DMS114 treated with DMSO at 0.1 percent for 48 hours (cell line): ENCODE results near the gene TBC1D16.
"Not testable (repeated sequence)": the region's sequence is repeated elsewhere in the genome, so short reads cannot be mapped to it uniquely, and the experiment has no call there.

Experiments
- DNase-seq: peaks from one replicate; lab custom pipeline; 2025; ENCODE audit not compliant: unreplicated experiment; lab: John Stamatoyannopoulos, UW

The TBC1D16 gene

DNA sequence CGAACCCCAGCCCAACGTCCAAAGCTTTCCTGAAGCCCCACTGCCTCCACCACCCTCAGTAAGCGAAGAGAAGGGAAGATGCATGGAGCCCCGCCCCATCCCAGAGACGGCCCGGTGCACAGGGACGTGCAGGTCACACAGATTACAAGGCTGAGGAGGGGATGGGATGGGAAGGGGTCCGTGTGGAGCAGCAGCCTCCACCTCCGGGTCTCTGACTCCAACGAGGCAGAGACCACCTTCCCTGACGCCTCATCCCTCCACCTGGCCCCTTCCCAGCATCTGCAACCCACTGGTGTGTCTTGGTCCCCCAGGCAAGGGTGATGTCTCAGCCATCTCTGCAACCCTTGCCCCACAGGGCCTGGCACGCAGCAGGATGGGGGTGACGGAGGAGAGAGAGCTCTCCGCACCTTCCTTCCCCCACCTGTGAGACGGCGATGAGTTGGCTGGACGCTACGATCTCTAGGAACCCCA lies 58.5 kb downstream of the TBC1D16 start:
- no peak for DNase-seq

DNA sequence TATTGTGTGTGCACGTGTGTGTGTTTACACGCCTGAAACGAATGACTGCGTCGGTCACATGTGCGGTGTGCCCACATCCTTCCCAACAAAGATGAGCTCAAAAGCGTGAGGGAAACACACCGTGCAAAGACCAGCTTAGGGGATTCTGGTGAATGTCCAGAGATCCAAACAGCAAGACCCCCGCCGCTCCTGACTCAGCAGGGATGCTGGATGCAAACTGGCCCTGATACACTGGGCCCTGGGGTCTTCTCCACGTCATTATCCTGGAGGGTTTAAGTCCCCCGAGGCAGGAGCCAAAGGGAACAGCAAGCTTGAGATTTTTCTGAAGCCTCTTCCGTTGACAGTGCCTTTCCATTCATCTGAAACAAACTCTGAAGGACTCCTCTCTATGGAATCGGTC lies 59.2 kb downstream of the TBC1D16 start:
- no peak for DNase-seq

DNA sequence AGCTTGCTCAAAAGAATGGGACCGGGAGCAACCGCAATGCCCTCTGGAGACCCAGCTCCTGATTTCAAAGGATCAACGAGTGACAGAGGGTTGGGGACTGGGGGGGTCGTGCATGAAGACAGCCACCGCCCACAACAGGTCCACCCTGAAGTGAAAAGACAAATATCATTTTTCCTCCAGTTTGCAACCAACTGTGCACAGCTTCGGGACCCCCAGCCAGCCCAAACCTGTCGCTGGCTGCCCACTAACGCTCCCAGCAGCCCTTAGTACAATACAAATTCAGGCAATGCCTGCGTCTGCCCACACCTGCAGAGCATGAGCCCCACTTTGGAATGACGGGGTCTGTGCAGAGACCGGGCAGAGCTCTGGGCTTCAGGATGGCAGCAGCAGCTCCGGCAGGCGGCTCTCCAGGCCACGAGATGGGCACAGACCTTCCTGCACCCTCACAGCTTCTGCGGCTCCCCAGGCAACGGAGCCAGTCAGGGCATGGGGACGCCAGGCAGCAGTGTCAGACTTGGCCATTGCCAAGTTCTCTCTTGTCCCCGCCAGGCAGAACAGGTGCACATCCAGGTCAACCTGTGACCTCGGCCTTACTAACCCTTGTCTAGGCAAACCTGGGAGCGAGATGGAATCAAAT lies 60.1 kb downstream of the TBC1D16 start:
- no peak for DNase-seq

DNA sequence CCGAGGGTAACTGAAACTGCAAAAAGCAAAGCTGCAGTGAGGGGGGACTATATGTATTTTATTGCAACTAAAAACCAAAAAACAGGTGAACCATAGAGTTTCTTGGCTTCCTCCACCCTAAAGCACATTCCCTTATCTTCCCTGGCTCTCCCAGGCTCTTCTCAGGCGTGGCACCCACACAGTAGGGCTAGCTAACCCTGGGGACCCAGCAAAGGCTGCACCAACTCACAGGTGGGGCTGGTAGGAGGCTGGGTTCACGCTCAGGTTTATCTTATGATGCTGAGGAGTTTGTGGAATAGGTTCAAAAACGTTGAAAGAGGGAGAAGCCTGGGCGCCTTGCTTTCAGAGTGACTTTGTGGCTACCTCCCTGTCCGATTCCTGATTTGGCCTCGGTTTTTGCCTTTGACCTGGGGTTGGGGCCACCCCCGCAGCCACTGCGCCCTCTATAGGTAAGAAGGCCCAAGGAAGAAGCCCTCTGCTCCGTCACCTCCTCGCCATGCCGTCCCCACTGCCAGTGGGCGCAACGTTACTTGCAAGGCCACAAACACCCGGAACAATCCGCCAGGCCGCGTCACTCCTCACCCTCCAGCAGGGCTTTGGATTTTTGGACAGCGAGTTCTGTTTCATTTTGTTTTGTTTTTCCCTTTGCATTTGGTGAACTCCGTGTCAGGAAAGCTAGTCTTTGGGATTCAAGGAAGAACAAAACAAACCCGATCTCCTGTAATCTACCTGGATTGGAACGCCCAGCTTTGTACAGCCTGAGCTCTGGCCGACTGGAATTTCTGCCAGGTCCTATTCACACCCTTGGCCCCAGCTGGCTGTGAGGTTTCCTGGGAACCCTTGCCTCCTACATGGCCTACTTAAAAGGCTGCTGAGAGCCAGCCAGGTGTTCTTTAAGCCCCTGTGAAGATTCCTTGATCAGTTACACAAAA lies 60.8 kb downstream of the TBC1D16 start:
- DNase-seq, result no peak

DNA sequence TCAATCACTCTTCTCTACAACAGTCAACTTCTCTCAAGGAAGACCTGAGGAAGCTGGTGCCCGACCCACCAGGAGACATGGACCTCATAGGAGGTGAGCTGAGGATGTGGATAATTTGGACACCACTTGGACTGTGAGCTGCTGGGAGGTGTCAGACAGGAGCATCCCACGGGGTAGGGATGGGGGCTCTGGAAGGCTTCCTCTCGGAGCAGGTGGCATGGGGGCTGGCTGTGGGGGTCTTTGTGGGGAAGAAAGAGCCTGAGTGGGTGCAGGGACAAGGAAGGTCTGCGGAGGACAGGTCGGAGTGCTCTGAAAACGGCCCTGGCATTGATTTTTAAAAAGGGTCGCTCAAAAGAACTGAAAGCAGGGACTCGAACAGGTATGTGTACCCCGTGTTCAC lies 64.0 kb downstream of the TBC1D16 start:
- no peak for DNase-seq

- DNase-seq, result no peak
Measured at GRCh38 chr17:79970576-79971068, 65.0 kb downstream of the TBC1D16 start.

GRCh38 chr17:79969906-79970305 lies 65.8 kb downstream of the TBC1D16 start:
- DNase-seq, result no peak

- no peak for DNase-seq
Measured at GRCh38 chr17:79968116-79968515, 67.6 kb downstream of the TBC1D16 start.

GRCh38 chr17:79966681-79967080 lies 69.0 kb downstream of the TBC1D16 start:
- DNase-seq, result no peak

- no peak for DNase-seq
Measured at GRCh38 chr17:79965806-79966205, 69.9 kb downstream of the TBC1D16 start.

- not testable (repeated sequence) for DNase-seq
Measured at GRCh38 chr17:79962467-79962866, 73.2 kb downstream of the TBC1D16 start.

GRCh38 chr17:79961567-79961966 lies 74.1 kb downstream of the TBC1D16 start:
- not testable (repeated sequence) for DNase-seq

GRCh38 chr17:79960788-79961522 lies 74.7 kb downstream of the TBC1D16 start:
- no peak for DNase-seq

DNA sequence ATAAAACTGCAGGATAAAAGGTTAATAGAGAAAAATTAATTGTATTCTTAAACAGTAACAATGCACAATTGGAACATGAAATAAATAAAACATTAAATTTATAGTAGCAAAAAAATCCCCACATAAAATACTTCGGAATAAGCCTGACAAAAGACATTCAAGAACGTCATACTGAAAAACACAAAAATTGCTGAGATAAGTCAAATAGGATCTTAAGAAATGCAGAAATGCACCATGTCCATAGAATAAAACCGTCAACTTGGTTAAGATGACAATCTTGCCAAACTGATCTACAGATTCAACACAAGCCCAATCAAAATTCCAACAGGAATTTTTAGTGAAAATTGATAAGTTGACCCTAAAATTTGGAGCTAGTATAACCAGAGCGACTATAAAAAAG lies 76.6 kb downstream of the TBC1D16 start:
- no peak for DNase-seq

DNA sequence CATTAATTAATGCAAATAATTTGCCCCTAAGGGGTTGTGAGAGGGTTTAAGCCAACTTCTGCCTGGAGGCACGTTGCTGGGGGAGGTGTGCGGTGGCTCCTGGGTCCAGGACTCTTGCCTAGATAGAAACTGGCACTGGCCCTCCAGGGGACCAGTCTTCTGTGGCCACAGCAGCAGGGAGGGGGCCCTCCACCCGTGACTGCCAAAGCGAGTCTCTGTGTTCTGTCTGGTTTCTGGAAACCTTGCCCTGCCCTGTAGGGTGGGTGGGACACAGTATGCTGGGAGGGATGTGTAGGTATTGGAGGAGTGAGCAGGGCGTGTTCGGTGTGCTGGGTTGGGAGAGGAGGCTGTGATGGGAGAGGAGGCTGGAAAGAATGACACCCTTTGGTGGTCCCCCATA lies 78.8 kb downstream of the TBC1D16 start:
- no peak for DNase-seq

DNA sequence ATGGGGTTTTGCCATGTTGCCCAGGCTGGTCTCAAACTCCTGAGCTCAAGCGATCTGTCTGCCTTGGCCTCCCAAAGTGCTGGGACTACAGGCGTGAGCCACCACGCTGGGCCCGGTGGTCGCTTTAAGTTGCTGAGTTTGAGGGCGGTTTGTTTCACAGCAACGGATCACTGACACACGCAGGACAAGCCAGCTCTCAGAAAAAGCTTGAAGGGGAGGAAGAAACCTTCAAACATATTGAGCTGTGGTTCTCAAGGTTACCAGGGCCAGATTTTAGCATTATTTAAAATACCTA lies 79.3 kb downstream of the TBC1D16 start:
- DNase-seq, result not testable (repeated sequence)

DNA sequence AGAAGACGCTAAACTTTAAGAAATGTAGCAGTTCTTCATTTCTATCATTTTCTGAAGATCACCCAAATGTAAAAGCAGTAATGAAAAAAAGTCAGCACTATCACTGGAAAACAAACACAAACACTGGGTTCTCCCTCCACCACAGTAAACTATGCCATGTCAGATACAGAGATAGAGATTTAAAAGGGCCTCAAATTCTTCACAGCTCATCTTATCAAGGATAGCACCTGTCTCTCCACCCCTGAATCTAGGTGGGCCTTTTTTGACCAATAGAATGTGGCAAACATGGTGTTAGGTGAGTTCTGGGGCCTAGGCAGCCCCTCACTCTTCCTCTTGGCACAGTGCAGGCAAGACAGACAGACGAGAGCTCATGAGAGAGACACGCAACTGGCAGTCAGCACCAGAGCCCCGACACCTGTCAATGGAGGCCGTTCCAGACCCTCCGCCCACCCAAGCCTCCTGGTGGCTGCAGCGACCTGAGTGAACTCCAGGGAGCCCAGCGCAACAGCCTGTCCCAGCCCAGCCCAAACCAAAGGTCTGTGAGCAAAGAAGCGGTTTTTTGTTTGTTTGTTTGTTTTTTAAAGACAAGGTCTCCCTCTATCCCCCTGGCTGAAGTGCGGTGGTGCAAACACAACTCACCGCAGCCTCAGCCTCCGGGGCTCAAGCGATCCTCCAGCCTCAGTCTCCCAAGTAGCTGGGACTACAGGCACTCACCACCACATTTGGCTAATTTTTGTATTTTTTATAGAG lies 79.8 kb downstream of the TBC1D16 start:
- DNase-seq, result no peak

DNA sequence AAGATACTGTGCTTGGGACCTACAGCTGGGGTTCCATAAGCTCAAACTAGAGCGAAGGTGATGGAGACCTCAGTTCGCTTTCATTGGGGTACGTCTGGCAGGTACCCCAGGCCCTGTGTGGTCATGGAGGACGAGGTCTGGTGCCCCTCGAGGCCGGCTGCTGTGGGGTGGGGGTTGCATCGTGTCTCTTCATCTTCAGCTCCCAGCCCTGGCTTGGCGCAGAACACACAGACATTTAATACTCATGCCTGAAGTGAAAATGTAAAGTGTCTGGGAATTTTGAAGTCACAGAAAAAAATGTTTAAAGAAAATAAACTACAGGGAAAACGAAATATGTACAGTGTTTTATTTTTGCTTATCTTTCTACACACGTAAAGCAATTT lies 80.5 kb downstream of the TBC1D16 start:
- DNase-seq, result no peak

- DNase-seq, result no peak
Measured at GRCh38 chr17:79954281-79955166, 81.1 kb downstream of the TBC1D16 start.

- no peak for DNase-seq
Measured at GRCh38 chr17:79953335-79953734, 82.3 kb downstream of the TBC1D16 start.
